GM12891 (cell line): Measurements from ENCODE around the gene IL1RN.
A peak's percentile ranks its signal among the peaks of the same experiment; 100 is the strongest.

Experiments
- DNase-seq: peaks from one replicate; pipeline ENCODE4 v3.0.0; 2011; ENCODE audit warnings: low spot score; ENCODE audit not compliant: insufficient read length
- FAIRE-seq: peaks from 2 replicates; lab custom pipeline; 2011; peaks lifted over from hg19 to GRCh38; lab: Jason Lieb, UNC
- PAX5 ChIP-seq: IDR thresholded peaks from 2 replicates; pipeline ENCODE4 v1.6.1; 2011; ENCODE audit warnings: low read length, moderate library complexity, mild to moderate bottlenecking; ENCODE audit not compliant: insufficient read depth, severe bottlenecking
- POLR2A ChIP-seq: IDR thresholded peaks from 2 replicates; pipeline ENCODE4 v1.6.1; 2011; ENCODE audit warnings: low read depth, low read length, control low read depth
- POLR2AphosphoS5 ChIP-seq: IDR thresholded peaks from 2 replicates; pipeline ENCODE4 v1.6.1; 2011; ENCODE audit warnings: low read depth, low read length, control low read depth
- POU2F2 ChIP-seq: IDR thresholded peaks from 2 replicates; pipeline ENCODE4 v1.6.1; 2011; ENCODE audit warnings: low read depth, mild to moderate bottlenecking, control low read depth, low read length, moderate library complexity
- SPI1 ChIP-seq: IDR thresholded peaks from 2 replicates; pipeline ENCODE4 v1.6.1; 2011; ENCODE audit warnings: low read depth, low read length, control low read depth
- TAF1 ChIP-seq: IDR thresholded peaks from 2 replicates; pipeline ENCODE4 v1.6.1; 2011; ENCODE audit warnings: low read depth, low read length, control low read depth

IL1RN gene

DNA sequence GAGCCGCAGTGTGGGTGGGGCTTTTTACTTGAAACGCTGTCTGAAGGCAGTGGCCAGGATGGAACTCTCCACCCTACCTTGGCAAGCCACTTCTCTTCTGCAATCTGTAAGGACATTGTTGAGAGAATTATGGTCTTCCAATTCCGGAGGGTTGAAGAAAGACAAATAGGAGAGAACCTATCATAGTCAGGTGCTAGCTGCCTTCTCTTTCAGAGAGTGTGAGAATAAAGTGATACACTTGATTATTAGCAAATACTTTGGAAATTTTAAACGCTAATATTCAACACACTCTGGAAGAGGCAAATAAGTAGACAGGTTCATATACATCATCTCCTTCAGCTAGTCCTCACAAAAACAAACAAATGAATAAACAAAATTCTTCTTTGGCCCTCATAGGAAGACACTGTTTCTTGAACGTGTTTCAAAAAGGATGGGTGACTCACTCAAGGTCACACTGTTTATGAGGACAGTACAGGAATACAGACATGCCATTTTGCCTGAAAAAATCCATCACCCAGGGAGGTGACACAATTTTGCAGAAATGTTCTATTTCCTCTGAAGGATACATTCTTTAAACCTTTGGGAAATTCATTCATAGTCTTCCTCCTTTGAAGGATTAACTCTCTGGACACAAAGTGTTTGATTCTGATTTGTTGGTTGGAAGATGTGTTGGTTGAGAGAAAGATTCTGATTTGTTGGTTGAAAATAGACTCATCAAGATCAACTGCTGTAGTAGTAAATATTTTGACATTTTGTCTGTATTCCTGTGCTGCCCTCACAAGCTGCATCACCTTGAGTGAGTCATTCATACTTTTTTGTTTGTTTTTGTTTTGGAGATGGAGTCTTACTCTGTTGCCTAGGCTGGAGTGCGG lies 2.2 kb upstream of the IL1RN start:
- DNase-seq (no peak), FAIRE-seq (no peak)
- TF ChIP-seq PAX5 (no peak), POLR2A (no peak), POLR2AphosphoS5 (no peak), TAF1 (no peak), SPI1 (no peak)

DNA sequence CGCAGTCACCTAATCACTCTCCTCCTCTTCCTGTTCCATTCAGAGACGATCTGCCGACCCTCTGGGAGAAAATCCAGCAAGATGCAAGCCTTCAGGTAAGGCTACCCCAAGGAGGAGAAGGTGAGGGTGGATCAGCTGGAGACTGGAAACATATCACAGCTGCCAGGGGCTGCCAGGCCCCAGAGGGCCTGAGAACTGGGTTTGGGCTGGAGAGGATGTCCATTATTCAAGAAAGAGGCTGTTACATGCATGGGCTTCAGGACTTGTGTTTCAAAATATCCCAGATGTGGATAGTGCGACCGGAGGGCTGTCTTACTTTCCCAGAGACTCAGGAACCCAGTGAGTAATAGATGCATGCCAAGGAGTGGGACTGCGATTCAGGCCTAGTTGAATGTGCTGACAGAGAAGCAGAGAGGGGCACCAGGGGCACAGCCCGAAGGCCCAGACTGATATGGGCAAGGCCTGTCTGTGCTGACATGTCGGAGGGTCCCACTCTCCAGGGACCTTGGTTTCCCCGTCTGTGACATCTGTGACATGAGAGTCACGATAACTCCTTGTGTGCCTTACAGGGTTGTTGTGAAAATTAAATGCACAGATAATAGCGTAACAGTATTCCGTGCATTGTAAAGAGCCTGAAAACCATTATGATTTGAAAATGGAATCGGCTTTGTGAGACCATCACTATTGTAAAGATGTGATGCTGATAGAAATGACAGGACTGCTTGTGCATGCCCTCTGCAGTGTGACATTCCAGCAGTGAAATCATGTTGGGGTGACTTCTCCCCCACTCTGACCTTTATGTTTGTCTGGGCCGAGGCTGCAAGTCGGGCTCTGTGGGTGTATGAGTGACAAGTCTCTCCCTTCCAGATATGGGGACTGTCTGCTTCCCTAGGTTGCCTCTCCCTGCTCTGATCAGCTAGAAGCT lies 510 bp downstream of the IL1RN start:
- no peak for TF ChIP-seq TAF1
- DNase-seq (no peak), FAIRE-seq (no peak)

DNA sequence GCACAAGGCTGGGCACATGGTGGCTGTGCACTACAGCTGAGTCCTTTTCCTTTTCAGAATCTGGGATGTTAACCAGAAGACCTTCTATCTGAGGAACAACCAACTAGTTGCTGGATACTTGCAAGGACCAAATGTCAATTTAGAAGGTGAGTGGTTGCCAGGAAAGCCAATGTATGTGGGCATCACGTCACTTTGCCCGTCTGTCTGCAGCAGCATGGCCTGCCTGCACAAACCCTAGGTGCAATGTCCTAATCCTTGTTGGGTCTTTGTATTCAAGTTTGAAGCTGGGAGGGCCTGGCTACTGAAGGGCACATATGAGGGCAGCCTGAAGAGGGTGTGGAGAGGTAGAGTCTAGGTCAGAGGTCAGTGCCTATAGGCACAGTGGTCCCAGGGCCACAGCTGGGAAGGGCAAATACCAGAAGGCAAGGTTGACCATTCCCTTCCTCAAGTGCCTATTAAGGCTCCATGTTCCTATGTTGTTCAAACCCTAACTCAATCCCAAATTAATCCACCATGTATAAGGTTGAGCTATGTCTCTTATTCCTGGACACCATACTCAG lies 2.2 kb downstream of the IL1RN start:
- DNase-seq, result no peak
- no peak for FAIRE-seq
- no peak for TF ChIP-seq SPI1
- TF ChIP-seq TAF1, result no peak
- TF ChIP-seq POLR2AphosphoS5, result no peak
- no peak for TF ChIP-seq POU2F2
- TF ChIP-seq PAX5, result no peak
- TF ChIP-seq POLR2A, result no peak

DNA sequence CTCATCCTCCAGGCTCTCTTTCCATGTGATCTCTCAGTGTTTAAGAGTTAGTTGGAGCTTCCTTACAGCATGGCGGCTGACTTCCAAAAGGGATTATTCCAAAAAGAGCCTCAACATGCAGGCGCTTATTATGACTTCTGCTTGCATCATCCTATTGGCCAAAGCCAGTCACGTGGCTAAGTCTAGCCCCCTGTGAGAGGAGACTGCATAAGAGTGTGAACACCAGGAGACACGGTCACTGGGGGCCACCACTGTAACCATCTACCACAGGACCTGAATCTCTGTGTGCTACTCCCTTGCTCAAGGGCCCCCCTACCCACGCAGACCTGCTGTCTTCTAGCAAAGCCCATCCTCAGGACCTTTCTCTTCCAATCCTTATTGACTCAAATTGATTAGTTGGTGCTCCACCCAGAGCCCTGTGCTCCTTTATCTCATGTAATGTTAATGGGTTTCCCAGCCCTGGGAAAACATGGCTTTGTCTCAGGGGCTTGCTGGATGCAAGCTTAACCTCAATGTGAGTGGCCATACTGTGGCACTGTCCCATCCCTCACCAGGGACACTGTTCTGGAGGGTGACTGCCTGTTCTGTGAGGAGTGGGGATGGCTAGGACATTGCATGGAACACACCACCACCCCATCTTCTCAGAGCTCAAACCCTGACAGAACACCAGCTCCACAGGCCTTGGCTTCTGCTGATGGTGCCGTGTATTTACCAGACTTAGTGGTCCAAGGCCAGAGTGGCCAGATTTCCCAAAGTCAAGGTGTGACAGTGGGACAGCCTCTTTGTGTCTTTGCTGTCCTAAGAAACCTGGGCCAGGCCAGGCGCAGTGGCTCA lies 4.2 kb downstream of the IL1RN start:
- DNase-seq, result no peak
- TF ChIP-seq POLR2AphosphoS5 (no peak), TAF1 (no peak), POU2F2 (no peak), PAX5 (no peak), POLR2A (no peak), SPI1 (no peak)
- FAIRE-seq, result no peak

DNA sequence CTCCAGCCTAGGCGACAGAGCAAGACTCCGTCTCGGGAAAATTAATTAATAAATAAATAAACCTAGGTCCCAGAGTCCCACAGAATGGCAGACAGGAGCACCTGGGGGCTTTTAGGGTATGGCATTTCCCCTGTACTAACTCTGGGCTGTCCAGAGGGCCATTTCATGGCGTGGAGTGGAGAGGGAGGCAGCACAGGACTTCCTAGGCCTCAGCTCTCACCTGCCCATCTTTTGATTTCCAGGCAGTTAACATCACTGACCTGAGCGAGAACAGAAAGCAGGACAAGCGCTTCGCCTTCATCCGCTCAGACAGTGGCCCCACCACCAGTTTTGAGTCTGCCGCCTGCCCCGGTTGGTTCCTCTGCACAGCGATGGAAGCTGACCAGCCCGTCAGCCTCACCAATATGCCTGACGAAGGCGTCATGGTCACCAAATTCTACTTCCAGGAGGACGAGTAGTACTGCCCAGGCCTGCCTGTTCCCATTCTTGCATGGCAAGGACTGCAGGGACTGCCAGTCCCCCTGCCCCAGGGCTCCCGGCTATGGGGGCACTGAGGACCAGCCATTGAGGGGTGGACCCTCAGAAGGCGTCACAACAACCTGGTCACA lies 5.1 kb downstream of the IL1RN start:
- DNase-seq (no peak), FAIRE-seq (no peak)
- no peak for TF ChIP-seq TAF1

DNA sequence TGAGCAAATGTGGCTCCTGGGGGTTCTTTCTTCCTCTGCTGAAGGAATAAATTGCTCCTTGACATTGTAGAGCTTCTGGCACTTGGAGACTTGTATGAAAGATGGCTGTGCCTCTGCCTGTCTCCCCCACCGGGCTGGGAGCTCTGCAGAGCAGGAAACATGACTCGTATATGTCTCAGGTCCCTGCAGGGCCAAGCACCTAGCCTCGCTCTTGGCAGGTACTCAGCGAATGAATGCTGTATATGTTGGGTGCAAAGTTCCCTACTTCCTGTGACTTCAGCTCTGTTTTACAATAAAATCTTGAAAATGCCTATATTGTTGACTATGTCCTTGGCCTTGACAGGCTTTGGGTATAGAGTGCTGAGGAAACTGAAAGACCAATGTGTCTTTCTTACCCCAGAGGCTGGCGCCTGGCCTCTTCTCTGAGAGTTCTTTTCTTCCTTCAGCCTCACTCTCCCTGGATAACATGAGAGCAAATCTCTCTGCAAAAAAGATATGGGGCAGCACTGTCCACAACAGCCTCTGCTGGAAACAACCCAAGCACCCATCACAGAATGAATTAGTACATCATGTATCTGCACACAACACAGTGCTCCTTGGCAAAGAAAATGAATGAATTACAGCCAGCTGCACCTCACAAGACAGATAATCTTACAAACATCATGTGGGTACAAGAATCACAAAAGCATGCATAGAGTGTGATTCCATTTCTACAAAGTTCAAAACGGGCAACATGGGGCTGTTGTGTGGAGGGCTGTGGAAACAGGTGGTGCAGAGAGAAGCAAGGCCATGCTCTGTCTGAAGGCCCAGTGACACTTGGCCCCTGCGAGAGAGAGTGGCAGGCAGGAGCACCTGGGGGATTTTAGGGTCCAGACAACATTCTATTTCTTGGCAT lies 6.6 kb downstream of the IL1RN start:
- FAIRE-seq (no peak), DNase-seq (no peak)
- TF ChIP-seq SPI1, result no peak
- no peak for TF ChIP-seq TAF1
- no peak for TF ChIP-seq POLR2AphosphoS5
- TF ChIP-seq POLR2A, result no peak
- TF ChIP-seq PAX5, result no peak
- TF ChIP-seq POU2F2, result no peak

DNA sequence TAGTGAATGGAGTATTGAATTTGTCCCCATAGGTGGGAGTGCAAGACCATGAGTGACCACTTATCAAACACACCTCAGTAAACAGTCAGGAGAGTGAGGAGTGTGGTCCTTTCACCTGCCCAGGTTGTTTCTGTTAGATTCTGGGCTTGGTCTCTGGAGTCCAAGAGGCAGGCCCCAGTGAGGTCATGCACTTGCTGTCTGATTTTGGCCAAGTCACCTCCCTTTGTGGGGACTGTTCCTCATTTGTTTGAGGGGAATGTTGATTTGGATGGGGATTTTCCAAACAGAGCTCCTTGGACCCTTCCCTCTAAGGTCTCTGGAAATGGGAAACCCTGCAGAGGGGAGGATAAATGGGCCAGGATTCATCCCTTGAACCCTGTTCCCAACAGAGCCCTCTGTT lies 7.3 kb downstream of the IL1RN start:
- DNase-seq, result no peak
- TF ChIP-seq TAF1 (no peak), POLR2AphosphoS5 (no peak), SPI1 (no peak), PAX5 (no peak), POLR2A (no peak)
- FAIRE-seq, result no peak

DNA sequence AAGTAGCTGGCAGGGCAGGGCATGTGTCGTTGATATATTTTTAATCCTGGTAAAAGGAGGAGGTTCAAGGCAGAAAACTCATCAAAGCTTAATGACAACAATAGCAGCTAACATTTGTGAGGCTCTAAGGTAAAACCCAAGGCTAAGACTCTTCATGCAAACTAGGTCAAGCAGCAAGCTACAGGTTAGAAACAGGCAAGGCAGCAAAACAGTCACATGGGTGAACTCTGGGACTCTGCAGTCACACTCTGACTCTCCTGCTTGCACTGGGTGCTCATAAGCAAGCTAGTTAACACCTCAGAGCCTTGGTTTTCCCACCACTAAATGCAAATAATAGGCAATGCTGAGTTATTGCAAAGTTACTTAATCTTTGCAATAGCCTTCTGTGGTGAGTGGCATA lies 7.9 kb downstream of the IL1RN start:
- FAIRE-seq, result peak; percentile 45
- no peak for DNase-seq
- TF ChIP-seq SPI1 (no peak), POU2F2 (no peak)
